Smooth muscle cell (in vitro differentiated cells): ENCODE measurements around the gene MARCHF10. TPM values are rescaled to one million over a fixed set of nuclear protein-coding genes. Genes with fewer than 3 reads are reported as not detected.

Experiments used
- DNase-seq: peaks from one replicate; lab custom pipeline; 2025; ENCODE audit not compliant: unreplicated experiment; lab: John Stamatoyannopoulos, UW
- H2AFZ ChIP-seq: fragments of 200-600 bp; sonication (generic); 2 replicates; pipeline ENCODE4 v1.6.0; 2016; ENCODE audit warnings: antibody characterized with exemption, low read depth, mild to moderate bottlenecking
- H3F3A ChIP-seq: fragments of 200-600 bp; sonication (generic); 2 replicates; pipeline ENCODE4 v1.6.0; 2017; ENCODE audit warnings: antibody characterized with exemption, low read depth
- H3K27ac ChIP-seq: fragments of 200-600 bp; sonication (generic); 2 replicates; pipeline ENCODE4 v1.5.1; 2016; ENCODE audit warnings: low read depth, mild to moderate bottlenecking
- H3K27me3 ChIP-seq: fragments of 200-600 bp; sonication (generic); 2 replicates; pipeline ENCODE4 v1.6.1; 2016; ENCODE audit warnings: low read depth, mild to moderate bottlenecking
- H3K36me3 ChIP-seq: fragments of 200-600 bp; sonication (generic); 2 replicates; pipeline ENCODE4 v1.5.1; 2016; ENCODE audit warnings: low read depth
- H3K4me1 ChIP-seq: fragments of 200-600 bp; sonication (generic); 2 replicates; pipeline ENCODE4 v1.5.1; 2016; ENCODE audit warnings: low read depth
- H3K4me2 ChIP-seq: fragments of 200-600 bp; sonication (generic); 2 replicates; pipeline ENCODE4 v1.6.0; 2016; ENCODE audit warnings: mild to moderate bottlenecking
- H3K4me3 ChIP-seq: fragments of 200-600 bp; sonication (generic); 2 replicates; pipeline ENCODE4 v1.5.1; 2016; ENCODE audit warnings: mild to moderate bottlenecking
- H3K79me2 ChIP-seq: fragments of 200-600 bp; sonication (generic); 2 replicates; pipeline ENCODE4 v1.6.0; 2016; ENCODE audit warnings: low read depth, mild to moderate bottlenecking
- H3K9ac ChIP-seq: fragments of 200-600 bp; sonication (generic); 2 replicates; pipeline ENCODE4 v1.6.0; 2016; ENCODE audit warnings: low read depth
- H3K9me3 ChIP-seq: fragments of 200-600 bp; sonication (generic); replicated peaks from 2 replicates; pipeline ENCODE4 v1.5.1; 2016; ENCODE audit warnings: low read depth
- H4K20me1 ChIP-seq: fragments of 200-600 bp; sonication (generic); 2 replicates; pipeline ENCODE4 v1.6.0; 2016; ENCODE audit warnings: low read depth
- CTCF ChIP-seq: fragments of 200-600 bp; sonication (generic); IDR thresholded peaks from 2 replicates; pipeline ENCODE4 v1.5.1; 2017; ENCODE audit warnings: borderline replicate concordance, mild to moderate bottlenecking, antibody characterized with exemption; ENCODE audit not compliant: insufficient read depth, poor library complexity, severe bottlenecking
- WGBS: methylation state at CpG from one replicate; pipeline ENCODE4 v1.1.7; 2016; ENCODE audit warnings: low lambda C conversion rate; 5-methylcytosine and 5-hydroxymethylcytosine counted together
- polyA plus RNA-seq: library from polyadenylated mRNA; unstranded; fragments of >200 nt; fragmentation: Nextera tagmentation; extraction: Ambion mirVana; gene quantifications from 2 replicates; pipeline ENCODE4 v1.2.1, GENCODE V29; 2016
- total RNA-seq: library from RNA; depleted of rRNA; stranded (reverse); fragments of >200 nt; gene quantifications from 2 replicates; pipeline ENCODE4 v1.2.3, GENCODE V29; 2014

Gene MARCHF10
- total and polyA plus RNA-seq, 2 experiments from 2014 or later = not detected

DNA sequence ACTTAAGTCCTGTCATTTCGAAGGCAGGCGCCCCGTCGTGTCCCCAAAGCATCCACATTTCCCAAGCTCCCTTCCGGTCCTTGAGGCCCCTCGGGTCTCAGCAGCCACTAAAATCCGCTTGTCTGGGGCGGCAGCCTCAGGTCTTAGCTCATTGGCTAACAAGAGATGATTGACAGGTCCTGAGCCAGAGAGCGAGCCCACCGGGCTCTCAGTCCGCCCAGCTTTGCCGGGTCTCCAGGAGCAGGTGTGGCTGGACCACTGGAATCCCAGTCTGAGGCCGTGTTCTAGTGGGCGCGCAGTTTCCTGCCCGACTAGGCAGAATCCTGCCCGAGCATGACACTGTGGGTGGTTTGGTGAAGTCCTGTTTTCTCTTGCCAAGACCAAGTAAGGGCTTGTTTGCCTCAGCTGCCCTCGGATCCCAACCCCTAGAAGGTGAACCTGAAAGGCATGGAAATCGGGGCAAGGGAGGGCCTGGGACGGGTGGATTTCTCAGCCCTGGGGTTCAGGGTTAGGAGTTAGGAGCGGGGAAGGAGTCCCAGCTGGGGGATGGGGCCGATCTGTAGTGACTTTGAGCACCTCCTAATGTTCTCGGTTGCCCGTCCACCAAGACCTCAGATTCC lies 137.8 kb downstream of the MARCHF10 start:
- Histone ChIP-seq H3K36me3 (no peaks in the 10 kb centered on the region), H3K79me2 (peaks cover 15% of the 10 kb centered on the region), H2AFZ (no peak overlapping the region), H3K9ac (no peak overlapping the region), H3K4me2 (no peak overlapping the region), H4K20me1 (peaks cover 96% of the 10 kb centered on the region), H3K27me3 (no peaks in the 10 kb centered on the region), H3K4me1 (no peaks in the 10 kb centered on the region), H3F3A (peaks cover 4% of the 10 kb centered on the region), H3K9me3 (no peaks in the 10 kb centered on the region), H3K27ac (no peak overlapping the region), H3K4me3 (no peak overlapping the region)
- no peak for TF ChIP-seq CTCF
- no peak for DNase-seq
- WGBS = 87% methylated on average over 24 of the region's 24 CpGs

GRCh38 chr17:62668091-62668804 lies 139.9 kb downstream of the MARCHF10 start:
- no peaks in the 10 kb centered on the region for H3K36me3 ChIP-seq
- no peak overlapping the region for H3K27ac ChIP-seq
- peaks cover 26% of the 10 kb centered on the region for H3K79me2 ChIP-seq
- H3K9ac ChIP-seq = no peak overlapping the region
- H3K27me3 ChIP-seq = no peaks in the 10 kb centered on the region
- no peak overlapping the region for H3K4me2 ChIP-seq
- no peaks in the 10 kb centered on the region for H3K4me1 ChIP-seq
- peaks cover 95% of the 10 kb centered on the region for H4K20me1 ChIP-seq
- WGBS = 87% methylated on average over 10 of the region's 10 CpGs
- TF ChIP-seq CTCF = no peak
- no peaks in the 10 kb centered on the region for H3K9me3 ChIP-seq
- H3K4me3 ChIP-seq = no peak overlapping the region
- peaks cover 4% of the 10 kb centered on the region for H3F3A ChIP-seq
- H2AFZ ChIP-seq = no peak overlapping the region
- no peak for DNase-seq

GRCh38 chr17:62666801-62667591 lies 141.1 kb downstream of the MARCHF10 start:
- H3F3A ChIP-seq = peaks cover 4% of the 10 kb centered on the region
- H3K27ac ChIP-seq = no peak overlapping the region
- no peaks in the 10 kb centered on the region for H3K4me1 ChIP-seq
- peaks cover 97% of the 10 kb centered on the region for H4K20me1 ChIP-seq
- TF ChIP-seq CTCF = no peak
- no peaks in the 10 kb centered on the region for H3K36me3 ChIP-seq
- H3K79me2 ChIP-seq = peaks cover 37% of the 10 kb centered on the region
- no peak overlapping the region for H2AFZ ChIP-seq
- no peaks in the 10 kb centered on the region for H3K27me3 ChIP-seq
- DNase-seq = no peak
- H3K4me2 ChIP-seq = no peak overlapping the region
- 96% methylated on average over 37 of the region's 40 CpGs for WGBS
- no peak overlapping the region for H3K9ac ChIP-seq
- no peaks in the 10 kb centered on the region for H3K9me3 ChIP-seq
- no peak overlapping the region for H3K4me3 ChIP-seq
